B cell (primary cell): ENCODE measurements around the gene GSX2.
A peak's percentile ranks its signal among the peaks of the same experiment; 100 is the strongest.

Source experiments
- EZH2 ChIP-seq: IDR thresholded peaks from 2 replicates; pipeline ENCODE4 v1.6.1; 2012; ENCODE audit warnings: borderline replicate concordance, low read depth, mild to moderate bottlenecking, moderate library complexity, low read length; ENCODE audit not compliant: insufficient read depth, poor library complexity, severe bottlenecking
- TF ChIP-seq, protein P1 (sequence below): fragments of 200-600 bp; IDR thresholded peaks from one replicate; pipeline ENCODE4 v1.8.0; 2022; ENCODE audit warnings: antibody characterized with exemption, mild to moderate bottlenecking

DNA sequence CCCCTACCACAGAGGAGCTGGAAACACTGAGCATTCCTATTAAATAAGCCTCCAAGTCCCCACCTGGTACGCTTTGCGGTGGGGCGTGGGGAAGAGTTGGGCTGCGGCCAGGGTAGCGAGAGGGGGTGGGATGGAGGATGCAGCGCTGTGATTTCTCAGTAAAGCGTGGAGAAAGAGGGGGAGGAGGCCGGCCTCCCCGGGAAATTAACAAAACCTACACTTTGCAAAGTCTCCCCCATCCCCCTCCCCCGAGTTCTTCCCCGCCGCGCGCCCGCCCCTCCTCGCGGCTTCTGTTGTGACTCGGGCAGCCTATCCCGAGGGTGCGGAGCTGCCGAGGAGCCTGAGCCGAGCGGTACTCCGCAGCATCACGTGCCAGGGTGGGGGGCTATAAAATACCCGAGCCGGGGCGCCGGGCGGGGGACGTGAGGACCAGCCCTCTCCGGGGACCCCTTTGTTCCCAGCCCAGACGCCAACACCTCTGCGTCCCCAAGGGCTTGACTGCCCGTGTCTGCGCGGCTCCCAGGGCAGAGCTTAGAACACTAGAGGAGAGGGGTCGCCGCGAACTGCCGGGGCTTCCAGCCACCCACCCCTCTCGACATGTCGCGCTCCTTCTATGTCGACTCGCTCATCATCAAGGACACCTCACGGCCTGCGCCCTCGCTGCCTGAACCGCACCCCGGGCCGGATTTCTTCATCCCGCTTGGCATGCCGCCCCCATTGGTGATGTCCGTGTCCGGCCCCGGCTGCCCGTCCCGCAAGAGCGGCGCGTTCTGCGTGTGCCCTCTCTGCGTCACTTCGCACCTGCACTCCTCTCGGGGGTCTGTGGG lies at the start of gene GSX2:
- TF ChIP-seq, protein P1, sequence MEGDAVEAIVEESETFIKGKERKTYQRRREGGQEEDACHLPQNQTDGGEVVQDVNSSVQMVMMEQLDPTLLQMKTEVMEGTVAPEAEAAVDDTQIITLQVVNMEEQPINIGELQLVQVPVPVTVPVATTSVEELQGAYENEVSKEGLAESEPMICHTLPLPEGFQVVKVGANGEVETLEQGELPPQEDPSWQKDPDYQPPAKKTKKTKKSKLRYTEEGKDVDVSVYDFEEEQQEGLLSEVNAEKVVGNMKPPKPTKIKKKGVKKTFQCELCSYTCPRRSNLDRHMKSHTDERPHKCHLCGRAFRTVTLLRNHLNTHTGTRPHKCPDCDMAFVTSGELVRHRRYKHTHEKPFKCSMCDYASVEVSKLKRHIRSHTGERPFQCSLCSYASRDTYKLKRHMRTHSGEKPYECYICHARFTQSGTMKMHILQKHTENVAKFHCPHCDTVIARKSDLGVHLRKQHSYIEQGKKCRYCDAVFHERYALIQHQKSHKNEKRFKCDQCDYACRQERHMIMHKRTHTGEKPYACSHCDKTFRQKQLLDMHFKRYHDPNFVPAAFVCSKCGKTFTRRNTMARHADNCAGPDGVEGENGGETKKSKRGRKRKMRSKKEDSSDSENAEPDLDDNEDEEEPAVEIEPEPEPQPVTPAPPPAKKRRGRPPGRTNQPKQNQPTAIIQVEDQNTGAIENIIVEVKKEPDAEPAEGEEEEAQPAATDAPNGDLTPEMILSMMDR, result no peak
- peak; percentile 79 for TF ChIP-seq EZH2
